B cell (primary cell): ENCODE data around the gene RCAN1. TPM values are rescaled to one million over a fixed set of nuclear protein-coding genes. Genes with fewer than 3 reads are reported as not detected.

Source experiments
- ATAC-seq: fragments of 200-7000 bp; cut with Tn5 transposase; one replicate; pipeline ENCODE4 v1.10.0; 2021; ENCODE audit warnings: low read depth, mild to moderate bottlenecking, moderate number of reproducible peaks, moderate library complexity
- CTCF ChIA-PET: fragments of 350-600 bp; sonication (Branson Sonifier 250); formaldehyde crosslinking; loops from one replicate; lab custom pipeline; 2021; ENCODE audit warnings: antibody characterized with exemption, inconsistent platforms; lab: Charles Lee
- POLR2A ChIA-PET: fragments of 350-600 bp; sonication (Branson Sonifier 250); formaldehyde crosslinking; loops from one replicate; lab custom pipeline; 2021; ENCODE audit warnings: antibody characterized with exemption; lab: Charles Lee
- DNase-seq: peaks from one replicate; pipeline ENCODE4 v3.0.0; 2013
- H2AFZ ChIP-seq: 2 replicates; pipeline ENCODE4 v1.6.1; 2012; ENCODE audit warnings: mild to moderate bottlenecking, low read depth, low read length; ENCODE audit not compliant: insufficient read depth, poor library complexity, severe bottlenecking
- H3K27ac ChIP-seq, 2 donors: 1 replicate in 1 of 2; 2 replicates in 1 of 2; pipeline ENCODE4 v1.5.1; 2012 to 2013; ENCODE audit warnings: low read length in 2 of 2, mild to moderate bottlenecking in 2 of 2, moderate library complexity in 1 of 2
- H3K27me3 ChIP-seq, 4 experiments: fragments of 200-600 bp in 1 of 4; sonication (generic) in 1 of 4; replicated peaks in 1 of 4; 1 replicate in 2 of 4; 2 replicates in 2 of 4; pipeline versions ENCODE4 v1.6.1 to v1.7.0; 2013 to 2016; ENCODE audit warnings: low read length in 3 of 4, mild to moderate bottlenecking in 2 of 4, mixed read lengths in 1 of 4, moderate library complexity in 1 of 4; ENCODE audit not compliant: insufficient read depth in 4 of 4, control insufficient read depth in 3 of 4; ENCODE audit errors: control extremely low read depth in 1 of 4
- H3K36me3 ChIP-seq, 2 experiments: replicated peaks in 1 of 2; 1 replicate in 1 of 2; 2 replicates in 1 of 2; pipeline versions ENCODE4 v1.6.1 to v1.7.1; 2013; ENCODE audit warnings: low read length in 1 of 2; ENCODE audit not compliant: insufficient read depth in 2 of 2, control insufficient read depth in 1 of 2; ENCODE audit errors: control extremely low read depth in 1 of 2, extremely low read depth in 1 of 2
- H3K4me1 ChIP-seq, 2 donors: fragments of 200-600 bp in 1 of 2; sonication (generic) in 1 of 2; 1 replicate in 1 of 2; 2 replicates in 1 of 2; pipeline versions ENCODE4 v1.5.1 to v1.6.1; 2013 to 2017; ENCODE audit warnings: low read length in 2 of 2; ENCODE audit not compliant: control insufficient read depth in 2 of 2, insufficient read depth in 2 of 2
- H3K4me2 ChIP-seq: replicated peaks from 2 replicates; pipeline ENCODE3; 2012; ENCODE audit warnings: mild to moderate bottlenecking, low read depth, low read length; ENCODE audit not compliant: poor library complexity, severe bottlenecking
- H3K4me3 ChIP-seq, 5 experiments: fragments of 200-600 bp in 1 of 5; sonication (generic) in 1 of 5; 1 replicate in 3 of 5; 2 replicates in 2 of 5; pipeline versions ENCODE4 v1.5.1 to v1.7.0; 2011 to 2016; ENCODE audit warnings: low read length in 4 of 5, mild to moderate bottlenecking in 4 of 5, low read depth in 2 of 5, control low read depth in 1 of 5, moderate library complexity in 1 of 5; ENCODE audit not compliant: insufficient read depth in 1 of 5; ENCODE audit errors: control extremely low read depth in 1 of 5, extremely low read depth in 1 of 5
- H3K79me2 ChIP-seq: fragments of 200-600 bp; sonication (generic); one replicate; pipeline ENCODE4 v1.6.0; 2016; ENCODE audit warnings: low read length; ENCODE audit not compliant: control insufficient read depth, insufficient read depth
- H3K9ac ChIP-seq: fragments of 200-600 bp; sonication (generic); 2 replicates; pipeline ENCODE4 v1.6.1; 2017; ENCODE audit warnings: mild to moderate bottlenecking, low read length, moderate library complexity
- H3K9me3 ChIP-seq, 3 donors: one replicate each; pipeline versions ENCODE4 v1.6.1 to v1.7.1; 2013; ENCODE audit warnings: low read length in 2 of 3; ENCODE audit not compliant: control insufficient read depth in 2 of 3, insufficient read depth in 1 of 3; ENCODE audit errors: control extremely low read depth in 1 of 3
- H4K20me1 ChIP-seq: 2 replicates; pipeline ENCODE4 v1.6.0; 2012; ENCODE audit warnings: mild to moderate bottlenecking, low read length; ENCODE audit not compliant: insufficient read depth, control insufficient read depth, poor library complexity, severe bottlenecking
- H3K27ac Mint-ChIP-seq: one replicate; pipeline ENCODE4 v1.8.0; 2021; ENCODE audit warnings: mixed read lengths
- H3K27me3 Mint-ChIP-seq: one replicate; pipeline ENCODE4 v1.8.0; 2021; ENCODE audit warnings: mixed read lengths
- H3K4me1 Mint-ChIP-seq: one replicate; pipeline ENCODE4 v1.8.0; 2021; ENCODE audit warnings: mixed read lengths
- H3K4me3 Mint-ChIP-seq: one replicate; pipeline ENCODE4 v1.8.0; 2021; ENCODE audit warnings: mixed read lengths
- H3K9me3 Mint-ChIP-seq: one replicate; pipeline ENCODE4 v1.8.0; 2022; ENCODE audit warnings: mixed read lengths; ENCODE audit not compliant: insufficient read depth
- EZH2 ChIP-seq: IDR thresholded peaks from 2 replicates; pipeline ENCODE4 v1.6.1; 2012; ENCODE audit warnings: borderline replicate concordance, low read depth, mild to moderate bottlenecking, moderate library complexity, low read length; ENCODE audit not compliant: insufficient read depth, poor library complexity, severe bottlenecking
- WGBS: methylation state at CpG from one replicate; pipeline ENCODE4 v1.1.5; 2013; ENCODE audit warnings: missing lambda C conversion rate; ENCODE audit not compliant: insufficient coverage; 5-methylcytosine and 5-hydroxymethylcytosine counted together
- intact Hi-C: fragments of 100-400 bp; cut with micrococcal nuclease; formaldehyde crosslinking; loops from one replicate; pipeline ENCODE4 v1.10.0; 2022
- polyA plus RNA-seq: library from polyadenylated mRNA; depleted of rRNA; stranded (reverse); fragments of >200 nt; gene quantifications from 2 replicates; pipeline ENCODE4 v1.2.3, GENCODE V29; 2012
- total RNA-seq, 2 donors: library from RNA; stranded (reverse); fragments of 120-200 nt in 1 of 2; gene quantifications; 1 replicate in 1 of 2; 2 replicates in 1 of 2; pipeline versions ENCODE4 v1.2.3 to v1.2.4, GENCODE V29; 2013 to 2022
- TF ChIP-seq, protein P1 (sequence below): fragments of 200-600 bp; IDR thresholded peaks from one replicate; pipeline ENCODE4 v1.8.0; 2022; ENCODE audit warnings: antibody characterized with exemption, mild to moderate bottlenecking

RCAN1 gene
- total and polyA plus RNA-seq, 2 donors (not counting 1 experiment from before 2014, with no cell fraction given): 0.97 to 4.4 TPM

DNA sequence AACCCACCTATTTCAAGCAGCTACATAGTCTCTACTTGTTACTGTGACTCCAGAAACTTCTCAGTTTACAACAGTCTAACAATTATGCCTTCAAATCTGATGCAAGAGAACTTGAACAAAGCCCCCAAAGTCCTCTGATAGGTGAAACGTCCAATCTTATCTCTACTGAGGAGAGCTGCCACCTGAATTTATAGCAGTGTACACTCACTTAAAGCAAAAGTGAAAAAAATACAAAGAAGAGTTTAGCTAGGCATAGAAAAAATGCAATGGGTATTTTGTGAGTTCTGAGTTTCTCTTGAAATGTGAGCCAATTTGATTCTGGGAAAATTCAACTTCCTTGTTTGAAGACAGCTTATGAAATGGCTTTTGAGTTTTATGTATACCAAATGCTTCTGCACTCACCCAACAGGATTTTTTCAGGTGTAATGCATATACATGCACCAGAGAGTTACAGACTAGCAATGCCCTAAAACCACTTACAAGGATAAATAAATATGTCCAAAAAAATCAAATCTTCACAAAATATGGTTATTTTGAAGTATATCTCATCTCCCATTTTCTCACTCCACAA, 36.0 kb upstream of the RCAN1 start:
- no peaks in the 10 kb centered on the region for H3K36me3 ChIP-seq
- H3K4me3 ChIP-seq: no peak overlapping the region
- H3K27ac Mint-ChIP-seq: no peak overlapping the region
- no peak overlapping the region for H3K4me2 ChIP-seq
- DNase-seq (no peak), ATAC-seq (no peak)
- H3K9me3 ChIP-seq: peaks cover 4 to 17% (median 14%) of the 10 kb centered on the region in 3 donors
- peaks cover 2% of the 10 kb centered on the region for H3K9me3 Mint-ChIP-seq
- no peak overlapping the region for H3K4me3 Mint-ChIP-seq
- H2AFZ ChIP-seq: no peak overlapping the region
- H3K4me1 ChIP-seq: no peaks in the 10 kb centered on the region
- no peak overlapping the region for H3K27ac ChIP-seq
- intact Hi-C loops: no loop called here
- no peaks in the 10 kb centered on the region for H4K20me1 ChIP-seq
- ChIA-PET CTCF (interaction anchor here (1.2 kb wide), 1 partner anchor 42 kb away, joined by 3 read pairs; no protein-coding TSS in a partner anchor), POLR2A (no interaction called here)
- H3K27me3 ChIP-seq: peaks cover 0 to 10% (median 2%) of the 10 kb centered on the region in 4 experiments
- H3K9ac ChIP-seq: no peak overlapping the region
- peaks cover 24% of the 10 kb centered on the region for H3K27me3 Mint-ChIP-seq
- TF ChIP-seq, protein P1, sequence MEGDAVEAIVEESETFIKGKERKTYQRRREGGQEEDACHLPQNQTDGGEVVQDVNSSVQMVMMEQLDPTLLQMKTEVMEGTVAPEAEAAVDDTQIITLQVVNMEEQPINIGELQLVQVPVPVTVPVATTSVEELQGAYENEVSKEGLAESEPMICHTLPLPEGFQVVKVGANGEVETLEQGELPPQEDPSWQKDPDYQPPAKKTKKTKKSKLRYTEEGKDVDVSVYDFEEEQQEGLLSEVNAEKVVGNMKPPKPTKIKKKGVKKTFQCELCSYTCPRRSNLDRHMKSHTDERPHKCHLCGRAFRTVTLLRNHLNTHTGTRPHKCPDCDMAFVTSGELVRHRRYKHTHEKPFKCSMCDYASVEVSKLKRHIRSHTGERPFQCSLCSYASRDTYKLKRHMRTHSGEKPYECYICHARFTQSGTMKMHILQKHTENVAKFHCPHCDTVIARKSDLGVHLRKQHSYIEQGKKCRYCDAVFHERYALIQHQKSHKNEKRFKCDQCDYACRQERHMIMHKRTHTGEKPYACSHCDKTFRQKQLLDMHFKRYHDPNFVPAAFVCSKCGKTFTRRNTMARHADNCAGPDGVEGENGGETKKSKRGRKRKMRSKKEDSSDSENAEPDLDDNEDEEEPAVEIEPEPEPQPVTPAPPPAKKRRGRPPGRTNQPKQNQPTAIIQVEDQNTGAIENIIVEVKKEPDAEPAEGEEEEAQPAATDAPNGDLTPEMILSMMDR: no peak
- no peak for TF ChIP-seq EZH2
- no CpG with 5 or more reads among the region's 1 CpG for WGBS
- H3K79me2 ChIP-seq: no peaks in the 10 kb centered on the region
- no peaks in the 10 kb centered on the region for H3K4me1 Mint-ChIP-seq

DNA sequence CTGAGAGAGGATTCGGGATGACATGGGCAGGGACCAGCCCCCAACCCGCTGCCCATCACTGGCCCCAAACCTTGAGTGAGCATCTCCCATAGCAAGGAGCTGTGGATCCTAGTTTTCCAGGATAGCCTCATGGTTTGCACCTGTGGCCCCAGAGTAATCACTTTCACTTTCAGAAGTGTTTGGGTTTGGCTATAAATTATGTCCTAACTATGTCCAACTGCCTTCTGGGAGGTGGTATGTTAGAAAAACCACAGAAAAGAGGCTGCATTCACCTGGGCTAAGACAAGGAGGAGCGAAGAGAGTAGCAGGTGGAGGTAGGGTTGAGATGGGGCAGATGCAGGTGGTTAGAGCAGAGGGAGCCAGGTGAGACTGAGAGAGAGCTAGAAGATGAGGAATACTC, 34.5 kb upstream of the RCAN1 start:
- ATAC-seq (no peak), DNase-seq (no peak)
- Mint-ChIP-seq H3K27me3 (peaks cover 21% of the 10 kb centered on the region), H3K4me3 (no peak overlapping the region), H3K4me1 (no peaks in the 10 kb centered on the region), H3K27ac (no peak overlapping the region), H3K9me3 (peaks cover 2% of the 10 kb centered on the region)
- Histone ChIP-seq H3K4me2 (no peak overlapping the region), H3K79me2 (no peaks in the 10 kb centered on the region), H3K36me3 (no peaks in the 10 kb centered on the region), H3K9me3 (peaks cover 4 to 17% (median 14%) of the 10 kb centered on the region in 3 donors), H3K4me3 (no peak overlapping the region), H3K9ac (no peak overlapping the region), H3K27ac (no peak overlapping the region), H4K20me1 (no peaks in the 10 kb centered on the region), H2AFZ (no peak overlapping the region), H3K4me1 (no peaks in the 10 kb centered on the region), H3K27me3 (peaks cover 0 to 10% (median 2%) of the 10 kb centered on the region in 4 experiments)
- ChIA-PET CTCF (no interaction called here), POLR2A (no interaction called here)
- TF ChIP-seq, protein P1: no peak
- TF ChIP-seq EZH2: no peak
- intact Hi-C loops: no loop called here
- 76% methylated on average over 3 of the region's 3 CpGs for WGBS
